ENCODE measurements around the gene ITPR1.
"Not testable (repeated sequence)": the region's sequence is repeated elsewhere in the genome, so short reads cannot be mapped to it uniquely, and the experiment has no call there.

- TF ChIP-seq, protein P1, sequence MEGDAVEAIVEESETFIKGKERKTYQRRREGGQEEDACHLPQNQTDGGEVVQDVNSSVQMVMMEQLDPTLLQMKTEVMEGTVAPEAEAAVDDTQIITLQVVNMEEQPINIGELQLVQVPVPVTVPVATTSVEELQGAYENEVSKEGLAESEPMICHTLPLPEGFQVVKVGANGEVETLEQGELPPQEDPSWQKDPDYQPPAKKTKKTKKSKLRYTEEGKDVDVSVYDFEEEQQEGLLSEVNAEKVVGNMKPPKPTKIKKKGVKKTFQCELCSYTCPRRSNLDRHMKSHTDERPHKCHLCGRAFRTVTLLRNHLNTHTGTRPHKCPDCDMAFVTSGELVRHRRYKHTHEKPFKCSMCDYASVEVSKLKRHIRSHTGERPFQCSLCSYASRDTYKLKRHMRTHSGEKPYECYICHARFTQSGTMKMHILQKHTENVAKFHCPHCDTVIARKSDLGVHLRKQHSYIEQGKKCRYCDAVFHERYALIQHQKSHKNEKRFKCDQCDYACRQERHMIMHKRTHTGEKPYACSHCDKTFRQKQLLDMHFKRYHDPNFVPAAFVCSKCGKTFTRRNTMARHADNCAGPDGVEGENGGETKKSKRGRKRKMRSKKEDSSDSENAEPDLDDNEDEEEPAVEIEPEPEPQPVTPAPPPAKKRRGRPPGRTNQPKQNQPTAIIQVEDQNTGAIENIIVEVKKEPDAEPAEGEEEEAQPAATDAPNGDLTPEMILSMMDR (IDR thresholded peaks at IDR 0.05): not testable (repeated sequence)
- TF ChIP-seq POLR2AphosphoS5 (IDR thresholded peaks at IDR 0.05; ENCODE audit: low read depth, low read length): not testable (repeated sequence)
Observed at GRCh38 chr3:4590849-4591248, 97.7 kb downstream of the ITPR1 start.

Data from Panc1 (cell line).